Adrenal gland (tissue), 12 donors: ENCODE data around the gene NAPA. TPM values are rescaled to one million over a fixed set of nuclear protein-coding genes. Genes with fewer than 3 reads are reported as not detected.

ENCODE experiments used
- DNase-seq, 7 donors: peaks; one replicate each; pipeline ENCODE4 v3.0.0-alpha.2; 2019 to 2020
- H3K27ac ChIP-seq, 5 donors: fragments of 200-600 bp; sonication (generic) in 4 of 5; 1 replicate in 3 of 5; 2 replicates in 2 of 5; pipeline versions ENCODE4 v1.5.1 to v1.8.0; 2016 to 2020; ENCODE audit warnings: mild to moderate bottlenecking in 1 of 5
- H3K27me3 ChIP-seq: fragments of 200-600 bp; 2 replicates; pipeline ENCODE4 v1.8.0; 2021
- H3K36me3 ChIP-seq, 2 donors: fragments of 200-600 bp; replicated peaks in 1 of 2; 1 replicate in 1 of 2; 2 replicates in 1 of 2; pipeline versions ENCODE4 v1.5.1 to v1.8.0; 2018 to 2022
- H3K4me1 ChIP-seq, 2 donors: fragments of 200-600 bp; replicated peaks in 1 of 2; 1 replicate in 1 of 2; 2 replicates in 1 of 2; pipeline versions ENCODE4 v1.5.1 to v1.8.0; 2018 to 2021
- H3K4me3 ChIP-seq, 4 donors: fragments of 200-600 bp; sonication (generic) in 3 of 4; one replicate each; pipeline ENCODE4 v1.5.1; 2016 to 2018
- H3K9me3 ChIP-seq, 3 donors: fragments of 200-600 bp; sonication (generic) in 1 of 3; replicated peaks in 1 of 3; 1 replicate in 2 of 3; 2 replicates in 1 of 3; pipeline versions ENCODE4 v1.5.1 to v1.8.0; 2016 to 2021
- CTCF ChIP-seq, 6 experiments: fragments of 450-650 bp in 4 of 6; fragments of 200-600 bp in 2 of 6; sonication (generic) in 1 of 6; IDR thresholded peaks; 1 replicate in 5 of 6; 2 replicates in 1 of 6; pipeline versions ENCODE4 v1.5.1 to v1.8.0; 2016 to 2021; ENCODE audit warnings: antibody characterized with exemption in 6 of 6, mild to moderate bottlenecking in 2 of 6, moderate library complexity in 1 of 6
- POLR2A ChIP-seq, 2 donors: fragments of 450-650 bp; IDR thresholded peaks; one replicate each; pipeline ENCODE4 v1.6.1; 2017; ENCODE audit warnings: antibody characterized with exemption in 2 of 2, mild to moderate bottlenecking in 2 of 2, moderate library complexity in 1 of 2
- WGBS, 4 donors: extraction: QIAGEN DNeasy Blood & Tissue Kit in 2 of 4; methylation state at CpG; one replicate each; pipeline versions ENCODE4 v1.1.5 to v1.1.7; 2013 to 2017; 5-methylcytosine and 5-hydroxymethylcytosine counted together
- intact Hi-C, 2 donors: fragments of 100-400 bp; cut with DNase I; formaldehyde crosslinking; loops; one replicate each; pipeline versions ENCODE4 v1.14.1 to v1.15.0; 2022 to 2023
- polyA plus RNA-seq, 3 donors: library from polyadenylated mRNA; stranded (reverse); fragments of 200-250 nt in 2 of 3; fragments of 350-450 nt in 1 of 3; fragmentation: Illumina TruSeq in 1 of 3; extraction: RNeasy Lipid Tissue Mini Kit (QIAGEN cat#74804) in 1 of 3; gene quantifications; one replicate each; pipeline ENCODE4 v1.2.3, GENCODE V29; 2013 to 2014
- total RNA-seq, 9 donors: library from RNA; depleted of rRNA in 4 of 9; stranded (reverse); fragments of >200 nt in 4 of 9; fragments of 120-200 nt in 1 of 9; fragmentation: NEBNext Ultra II Directional in 1 of 9; extraction: Animal tissue kit (Norgen Biotek cat#: 25700) in 1 of 9; gene quantifications; one replicate each; pipeline versions ENCODE4 v1.1.0 to v1.2.4, GENCODE V29; 2013 to 2023
- donor health status: healthy with polysubstance abuse.
- donor health status: Bipolar disorder and iron deficiency.
- donor health status: DM: yes; HTN: yes; CAD: no.
- donor health status: DM: no; HTN: no; CAD: no.
- donor health status: DM: no; HTN: no; CAD: no.
- donor health status: DM: yes; HTN: yes; CAD: no.

Gene NAPA
- total and polyA plus RNA-seq, 12 donors, result 122 to 481 (median 254) TPM

- no peaks in the 10 kb centered on the region for H3K9me3 ChIP-seq
- no peak for DNase-seq
- no peak overlapping the region for H3K4me3 ChIP-seq
- H3K4me1 ChIP-seq, result no peaks in the 10 kb centered on the region
- WGBS, 4 donors, result 93 to 97% (median 95%) methylated on average over 2 of the region's 2 CpGs
- intact Hi-C loops, result no loop called here
- no peaks in the 10 kb centered on the region for H3K36me3 ChIP-seq
- no peak overlapping the region for H3K27ac ChIP-seq
- no peak for TF ChIP-seq POLR2A (IDR thresholded peaks at IDR 0.05)
- no peak for TF ChIP-seq CTCF (IDR thresholded peaks at IDR 0.05)
- H3K27me3 ChIP-seq, result no peaks in the 10 kb centered on the region
Measured at GRCh38 chr19:47560999-47561398, 46.1 kb upstream of the NAPA start.

- intact Hi-C loops, result no loop called here
- 90 to 93% (median 91%) methylated on average over 4 of the region's 4 CpGs for WGBS, 4 donors
- no peak overlapping the region for H3K27ac ChIP-seq
- H3K36me3 ChIP-seq, result no peaks in the 10 kb centered on the region
- TF ChIP-seq CTCF (IDR thresholded peaks at IDR 0.05) (no peak), POLR2A (IDR thresholded peaks at IDR 0.05) (no peak)
- no peak overlapping the region for H3K4me3 ChIP-seq
- no peaks in the 10 kb centered on the region for H3K9me3 ChIP-seq
- H3K27me3 ChIP-seq, result no peaks in the 10 kb centered on the region
- H3K4me1 ChIP-seq, result no peaks in the 10 kb centered on the region
- DNase-seq, result no peak
Measured at GRCh38 chr19:47550129-47550528, 35.3 kb upstream of the NAPA start.

GRCh38 chr19:47549261-47549862 is 34.5 kb upstream of the NAPA start:
- Histone ChIP-seq H3K27ac (no peak overlapping the region), H3K27me3 (peaks cover 7% of the 10 kb centered on the region), H3K36me3 (no peaks in the 10 kb centered on the region), H3K9me3 (no peaks in the 10 kb centered on the region), H3K4me1 (no peaks in the 10 kb centered on the region), H3K4me3 (no peak overlapping the region)
- intact Hi-C loops, result no loop called here
- 82 to 89% (median 87%) methylated on average over 12 to 13 of the region's 13 CpGs for WGBS, 4 donors
- TF ChIP-seq POLR2A (IDR thresholded peaks at IDR 0.05) (no peak), CTCF (IDR thresholded peaks at IDR 0.05) (no peak)
- no peak for DNase-seq

GRCh38 chr19:47547199-47547598 is 32.3 kb upstream of the NAPA start:
- H3K36me3 ChIP-seq, result no peaks in the 10 kb centered on the region
- intact Hi-C loops, result loop anchor here in 1 of 2 donors (2.0 kb wide), 1 partner anchor 56 kb away; no protein-coding TSS in a partner anchor
- peaks cover 7% of the 10 kb centered on the region for H3K27me3 ChIP-seq
- no peak overlapping the region for H3K4me3 ChIP-seq
- H3K9me3 ChIP-seq, result no peaks in the 10 kb centered on the region
- WGBS, 4 donors, result 70 to 91% (median 80%) methylated on average over 2 of the region's 2 CpGs
- no peak for TF ChIP-seq CTCF (IDR thresholded peaks at IDR 0.05)
- no peak for TF ChIP-seq POLR2A (IDR thresholded peaks at IDR 0.05)
- peaks cover 0 to 2% of the 10 kb centered on the region in 2 donors for H3K4me1 ChIP-seq
- no peak for DNase-seq
- H3K27ac ChIP-seq, result no peak overlapping the region
